Fibroblast of villous mesenchyme (primary cell): Measurements from ENCODE around the gene CPNE2. TPM values are rescaled to one million over a fixed set of nuclear protein-coding genes. Genes with fewer than 3 reads are reported as not detected.

Source experiments
- DNase-seq: peaks from one replicate; pipeline ENCODE4 v3.0.0-alpha.2; 2010; ENCODE audit warnings: low read depth
- H3K4me3 ChIP-seq: 2 replicates; pipeline ENCODE4 v1.5.1; 2011; ENCODE audit warnings: low read depth, mild to moderate bottlenecking, low read length
- CTCF ChIP-seq: IDR thresholded peaks from 2 replicates; pipeline ENCODE4 v1.5.1; 2012; ENCODE audit warnings: low read depth, mild to moderate bottlenecking, low read length; ENCODE audit not compliant: insufficient read depth
- total RNA-seq: library from RNA; depleted of rRNA; stranded (reverse); fragments of >200 nt; gene quantifications from 2 replicates; pipeline ENCODE4 v1.2.3, GENCODE V29; 2012

CPNE2 gene
- total RNA-seq, 1 donor, result 24.2 TPM

GRCh38 chr16:57081744-57082143 is 10.6 kb upstream of the CPNE2 start:
- H3K4me3 ChIP-seq, result no peak overlapping the region
- DNase-seq, result no peak
- TF ChIP-seq CTCF, result no peak

- no peak overlapping the region for H3K4me3 ChIP-seq
- no peak for TF ChIP-seq CTCF
- DNase-seq, result no peak
These were observed 9.7 kb upstream of the CPNE2 start for GRCh38 chr16:57082664-57083063.

GRCh38 chr16:57083485-57084126 is 8.8 kb upstream of the CPNE2 start:
- no peak overlapping the region for H3K4me3 ChIP-seq
- no peak for DNase-seq
- TF ChIP-seq CTCF, result no peak

- peak; percentile 99 for TF ChIP-seq CTCF
- no peak overlapping the region for H3K4me3 ChIP-seq
- peak; percentile 70 for DNase-seq
These were observed 8.1 kb upstream of the CPNE2 start for GRCh38 chr16:57084257-57084770.

- H3K4me3 ChIP-seq, result no peak overlapping the region
- no peak for DNase-seq
- TF ChIP-seq CTCF, result no peak
These were observed 7.4 kb upstream of the CPNE2 start for GRCh38 chr16:57084996-57085395.

- TF ChIP-seq CTCF, result no peak
- no peak overlapping the region for H3K4me3 ChIP-seq
- no peak for DNase-seq
These were observed 5.4 kb upstream of the CPNE2 start for GRCh38 chr16:57087003-57087402.

GRCh38 chr16:57089406-57089805 is 3.0 kb upstream of the CPNE2 start:
- no peak for TF ChIP-seq CTCF
- no peak overlapping the region for H3K4me3 ChIP-seq
- DNase-seq, result no peak
